Measurements from ENCODE around the gene WARS2.
"Not testable (repeated sequence)": the region's sequence is repeated elsewhere in the genome, so short reads cannot be mapped to it uniquely, and the experiment has no call there.

Gene WARS2

GRCh38 chr1:119139403-119139802, 1.1 kb downstream of the WARS2 start:
- no peak for DNase-seq (ENCODE audit: low read depth)

- peak; percentile 56 for DNase-seq (ENCODE audit: low read depth)
Measured at GRCh38 chr1:119136401-119136800, 4.1 kb downstream of the WARS2 start.

GRCh38 chr1:119133987-119134386, 6.5 kb downstream of the WARS2 start:
- DNase-seq (ENCODE audit: low read depth): peak; percentile 81

GRCh38 chr1:119132179-119132578, 8.3 kb downstream of the WARS2 start:
- no peak for DNase-seq (ENCODE audit: low read depth)

DNA sequence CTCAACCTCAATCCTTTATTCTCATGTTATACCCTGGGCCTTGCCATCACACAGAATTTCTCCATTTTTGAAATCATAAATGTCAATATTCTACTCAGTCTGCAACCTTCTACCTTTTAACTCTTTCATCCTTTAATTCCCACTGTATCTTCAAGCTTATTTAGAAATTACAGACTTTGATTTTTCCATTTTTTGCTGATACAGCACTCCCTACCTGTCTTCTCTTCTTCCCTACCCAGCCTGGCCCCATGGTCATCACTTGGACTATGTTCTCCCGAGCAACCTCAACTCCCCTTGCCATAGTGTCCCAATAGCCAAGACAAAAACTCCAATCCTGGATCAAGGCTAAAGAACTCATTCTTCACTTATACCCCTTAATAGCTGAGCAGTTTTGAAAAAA, 14.6 kb downstream of the WARS2 start:
- DNase-seq (ENCODE audit: low read depth): no peak

GRCh38 chr1:119124764-119125163, 15.7 kb downstream of the WARS2 start:
- DNase-seq (ENCODE audit: low read depth): no peak

- DNase-seq (ENCODE audit: low read depth): not testable (repeated sequence)
Measured at GRCh38 chr1:119121872-119122271, 18.6 kb downstream of the WARS2 start.

DNA sequence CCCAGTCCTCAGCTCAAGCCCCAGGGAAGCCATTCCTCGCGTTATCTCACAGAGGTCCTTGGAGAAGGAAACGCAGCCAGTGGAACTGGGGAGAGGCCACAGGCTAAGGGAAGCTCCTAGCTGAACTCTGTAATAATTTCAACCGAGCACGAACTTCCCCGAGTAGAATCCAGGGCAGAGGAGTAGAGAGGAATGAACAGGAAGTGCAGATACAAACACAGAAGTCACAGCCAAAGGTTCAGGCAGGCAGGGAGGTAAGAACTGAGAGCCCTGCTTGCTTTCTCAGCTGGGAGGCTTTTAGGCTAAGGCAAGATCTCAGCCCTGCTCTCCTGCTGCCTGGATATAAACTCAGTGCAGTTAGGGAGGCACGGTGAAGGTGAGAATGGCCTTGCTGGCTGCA, 23.7 kb downstream of the WARS2 start:
- DNase-seq (ENCODE audit: low read depth): peak; percentile 45

- DNase-seq (ENCODE audit: low read depth): no peak
Measured at GRCh38 chr1:119115736-119116135, 24.7 kb downstream of the WARS2 start.

- no peak for DNase-seq (ENCODE audit: low read depth)
Measured at GRCh38 chr1:119115311-119115710, 25.1 kb downstream of the WARS2 start.

DNA sequence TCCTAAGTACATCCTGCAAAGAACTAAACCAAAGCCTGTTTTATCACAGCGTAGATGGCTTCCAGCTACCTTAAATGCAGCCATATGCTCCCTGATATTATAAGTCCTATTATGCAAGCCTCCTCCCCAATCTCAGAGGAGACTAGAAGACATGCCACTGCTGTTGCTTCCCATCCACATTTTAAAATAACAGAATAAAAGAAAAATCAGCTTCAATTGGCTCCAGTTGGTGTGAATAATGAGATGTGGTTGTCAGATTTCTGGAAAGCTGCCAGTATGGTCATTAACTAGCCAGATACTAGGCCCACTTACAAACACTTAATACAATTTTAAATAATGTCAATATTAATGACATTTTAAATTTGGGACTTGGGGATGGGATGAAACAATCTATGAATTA, 25.7 kb downstream of the WARS2 start:
- DNase-seq (ENCODE audit: low read depth): no peak

GRCh38 chr1:119112791-119113190, 27.7 kb downstream of the WARS2 start:
- DNase-seq (ENCODE audit: low read depth): no peak

DNA sequence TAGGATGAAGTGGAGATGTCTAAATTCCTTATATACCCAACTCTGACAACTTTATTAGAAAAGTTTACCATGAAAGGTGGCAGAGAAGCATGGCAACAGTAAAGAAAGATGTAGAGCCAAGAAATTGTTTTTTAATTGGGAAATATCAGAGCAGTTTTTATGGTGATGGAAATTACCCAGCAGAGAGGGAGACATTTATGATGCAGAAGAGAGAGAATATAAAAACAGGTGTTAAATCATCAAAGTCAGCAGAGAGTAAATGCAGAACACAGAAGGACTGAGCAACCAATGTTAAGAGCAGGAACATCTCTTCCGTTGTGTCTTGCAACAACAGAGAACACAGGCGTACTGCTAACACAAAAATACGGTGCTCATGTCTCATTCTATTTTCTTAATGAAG, 28.2 kb downstream of the WARS2 start:
- DNase-seq (ENCODE audit: low read depth): no peak

- DNase-seq (ENCODE audit: low read depth): peak; percentile 36
Measured at GRCh38 chr1:119108988-119109387, 31.5 kb downstream of the WARS2 start.

DNA sequence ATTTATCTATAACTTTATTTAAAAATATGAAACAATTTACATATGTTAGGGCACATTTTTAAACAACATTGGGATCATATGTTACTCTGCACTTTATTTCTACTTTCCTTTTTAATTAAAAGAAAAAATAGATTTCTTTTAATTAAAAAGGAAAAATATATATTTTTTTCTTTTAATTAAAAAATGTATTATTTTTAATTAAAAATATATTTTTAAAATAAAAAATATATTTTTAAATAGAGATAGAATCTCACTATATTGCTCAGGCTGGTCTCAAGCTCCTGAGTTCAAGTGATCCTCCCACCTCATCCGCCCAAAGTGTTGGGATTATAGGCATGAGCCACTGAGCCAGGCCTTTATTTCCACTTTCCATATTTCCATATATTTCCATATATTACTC, 36.7 kb downstream of the WARS2 start:
- no peak for DNase-seq (ENCODE audit: low read depth)

GRCh38 chr1:119102051-119102450, 38.4 kb downstream of the WARS2 start:
- DNase-seq (ENCODE audit: low read depth): no peak

- peak; percentile 97 for DNase-seq (ENCODE audit: low read depth)
Measured at GRCh38 chr1:119101563-119101962, 38.9 kb downstream of the WARS2 start.

DNA sequence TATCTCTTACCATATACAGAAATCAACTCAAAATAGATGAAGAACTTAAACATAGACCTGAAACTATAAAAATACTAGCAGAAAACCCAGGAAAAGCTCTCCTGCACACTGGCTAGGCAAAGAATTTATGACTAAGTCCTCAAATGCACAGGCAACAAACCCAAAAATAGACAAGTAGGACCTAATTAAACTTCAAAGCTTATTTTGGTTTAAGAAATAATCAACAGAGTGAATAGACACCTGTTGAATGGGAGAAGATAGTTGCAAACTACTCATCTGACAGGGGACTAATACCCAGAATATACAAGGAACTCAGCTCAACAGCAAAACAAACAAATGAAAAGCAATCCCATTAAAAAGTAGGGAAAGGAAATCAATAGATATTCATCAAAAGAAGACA, 40.7 kb downstream of the WARS2 start:
- no peak for DNase-seq (ENCODE audit: low read depth)

GRCh38 chr1:119097380-119097779, 43.1 kb downstream of the WARS2 start:
- peak; percentile 87 for DNase-seq (ENCODE audit: low read depth)

GRCh38 chr1:119093721-119094120, 46.7 kb downstream of the WARS2 start:
- no peak for DNase-seq (ENCODE audit: low read depth)

GRCh38 chr1:119091618-119092017, 48.8 kb downstream of the WARS2 start:
- DNase-seq (ENCODE audit: low read depth): no peak

GRCh38 chr1:119090250-119090649, 50.2 kb downstream of the WARS2 start:
- no peak for DNase-seq (ENCODE audit: low read depth)

GRCh38 chr1:119086830-119087229, 53.6 kb downstream of the WARS2 start:
- no peak for DNase-seq (ENCODE audit: low read depth)

DNA sequence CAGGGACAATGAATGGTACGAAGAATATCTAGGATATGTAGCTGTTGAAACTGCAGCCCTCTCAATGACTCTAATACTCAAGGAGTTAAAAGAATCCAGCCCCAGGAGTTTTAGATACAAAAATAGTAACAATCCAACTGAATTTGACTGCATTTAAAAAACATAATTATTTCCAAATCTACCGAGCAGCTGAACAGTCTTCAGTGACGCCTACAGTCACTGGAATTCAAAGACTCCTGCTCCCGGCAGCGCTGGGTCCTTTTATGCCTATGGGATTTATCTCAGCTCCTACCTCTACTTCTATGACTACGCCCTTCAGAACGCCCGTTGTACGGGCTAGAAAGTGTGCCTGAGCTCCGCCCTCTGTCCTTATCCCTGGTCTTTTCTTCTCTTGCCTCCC, 55.7 kb downstream of the WARS2 start:
- no peak for DNase-seq (ENCODE audit: low read depth)

DNA sequence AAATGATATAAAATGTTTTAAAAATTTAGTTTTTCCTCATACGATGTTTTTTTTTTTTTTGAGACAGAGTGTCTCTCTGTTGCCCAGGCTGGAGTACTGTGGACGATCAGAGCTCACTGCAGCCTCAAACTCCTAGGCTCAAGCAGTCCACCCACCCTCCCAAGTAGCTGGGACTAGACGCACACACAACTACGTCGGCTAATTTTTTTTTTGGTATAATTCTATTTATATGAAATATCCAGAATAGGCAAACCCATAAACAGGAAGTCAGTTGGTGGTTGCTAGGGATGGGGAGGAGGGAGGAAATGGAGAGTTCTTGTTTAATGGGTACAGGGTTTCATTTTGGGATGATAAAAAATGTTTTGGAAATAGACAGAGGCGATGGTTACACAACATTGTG, 56.5 kb downstream of the WARS2 start:
- no peak for DNase-seq (ENCODE audit: low read depth)
